Measurements from ENCODE around the gene PCNX2.

PCNX2 gene

GRCh38 chr1:233151861-233152260 is 143.7 kb downstream of the PCNX2 start:
- no peak overlapping the region for H3K4me3 ChIP-seq (ENCODE audit: control insufficient read depth in 1 of 7, extremely low read depth in 1 of 7, insufficient read depth in 4 of 7, low read depth in 2 of 7, low read length in 6 of 7)
- H3K4me1 ChIP-seq (ENCODE audit: control extremely low read depth in 1 of 4, control insufficient read depth in 4 of 4, insufficient read depth in 4 of 4, low read length in 3 of 4) = no peaks in the 10 kb centered on the region
- H3K27me3 ChIP-seq (replicated peaks in 2 of 5; ENCODE audit: control insufficient read depth in 4 of 5, insufficient read depth in 5 of 5, low read length in 4 of 5) = no peaks in the 10 kb centered on the region
- POLR2A ChIA-PET = no interaction called here
- H3K9me3 ChIP-seq (ENCODE audit: control extremely low read depth in 1 of 5, control insufficient read depth in 4 of 5, insufficient read depth in 2 of 5, low read depth in 1 of 5, low read length in 4 of 5) = no peaks in the 10 kb centered on the region
- CTCF ChIA-PET = interaction anchor here (0.6 kb wide), 1 partner anchor 146 kb away, joined by 3 read pairs; no protein-coding TSS in a partner anchor
- DNase-seq = no peak
- H3K36me3 ChIP-seq (ENCODE audit: control insufficient read depth in 4 of 4, insufficient read depth in 4 of 4, low read length in 3 of 4) = peaks cover 0 to 2% (median 1%) of the 10 kb centered on the region in 4 experiments
- 100% methylated on average over 3 of the region's 6 CpGs for WGBS (ENCODE audit: insufficient coverage)
- no peak overlapping the region for H3K27ac ChIP-seq (ENCODE audit: insufficient read depth in 1 of 2, low read depth in 1 of 2, low read length in 2 of 2, poor library complexity in 1 of 2, severe bottlenecking in 2 of 2)

- WGBS (ENCODE audit: insufficient coverage) = no CpG with 5 or more reads among the region's 2 CpGs
- POLR2A ChIA-PET = no interaction called here
- H3K27ac ChIP-seq (ENCODE audit: insufficient read depth in 1 of 2, low read depth in 1 of 2, low read length in 2 of 2, poor library complexity in 1 of 2, severe bottlenecking in 2 of 2) = no peak overlapping the region
- H3K36me3 ChIP-seq (ENCODE audit: control insufficient read depth in 4 of 4, insufficient read depth in 4 of 4, low read length in 3 of 4) = no peaks in the 10 kb centered on the region
- no peaks in the 10 kb centered on the region for H3K27me3 ChIP-seq (replicated peaks in 2 of 5; ENCODE audit: control insufficient read depth in 4 of 5, insufficient read depth in 5 of 5, low read length in 4 of 5)
- no peaks in the 10 kb centered on the region for H3K4me1 ChIP-seq (ENCODE audit: control extremely low read depth in 1 of 4, control insufficient read depth in 4 of 4, insufficient read depth in 4 of 4, low read length in 3 of 4)
- H3K9me3 ChIP-seq (ENCODE audit: control extremely low read depth in 1 of 5, control insufficient read depth in 4 of 5, insufficient read depth in 2 of 5, low read depth in 1 of 5, low read length in 4 of 5) = peaks cover 0 to 1% (median 0%) of the 10 kb centered on the region in 5 experiments
- H3K4me3 ChIP-seq (ENCODE audit: control insufficient read depth in 1 of 7, extremely low read depth in 1 of 7, insufficient read depth in 4 of 7, low read depth in 2 of 7, low read length in 6 of 7) = no peak overlapping the region
- CTCF ChIA-PET = no interaction called here
- DNase-seq = no peak
Measured at GRCh38 chr1:233144434-233144833, 151.1 kb downstream of the PCNX2 start.

GRCh38 chr1:233143241-233143640 is 152.3 kb downstream of the PCNX2 start:
- POLR2A ChIA-PET = no interaction called here

GRCh38 chr1:233140974-233141373 is 154.6 kb downstream of the PCNX2 start:
- no peak overlapping the region for H3K4me3 ChIP-seq (ENCODE audit: control insufficient read depth in 1 of 7, extremely low read depth in 1 of 7, insufficient read depth in 4 of 7, low read depth in 2 of 7, low read length in 6 of 7)
- H3K27ac ChIP-seq (ENCODE audit: insufficient read depth in 1 of 2, low read depth in 1 of 2, low read length in 2 of 2, poor library complexity in 1 of 2, severe bottlenecking in 2 of 2) = no peak overlapping the region
- H3K27me3 ChIP-seq (replicated peaks in 2 of 5; ENCODE audit: control insufficient read depth in 4 of 5, insufficient read depth in 5 of 5, low read length in 4 of 5) = no peaks in the 10 kb centered on the region
- H3K36me3 ChIP-seq (ENCODE audit: control insufficient read depth in 4 of 4, insufficient read depth in 4 of 4, low read length in 3 of 4) = peaks cover 0 to 2% (median 0%) of the 10 kb centered on the region in 4 experiments
- POLR2A ChIA-PET = no interaction called here
- DNase-seq = no peak
- peaks cover 0 to 1% (median 0%) of the 10 kb centered on the region in 5 experiments for H3K9me3 ChIP-seq (ENCODE audit: control extremely low read depth in 1 of 5, control insufficient read depth in 4 of 5, insufficient read depth in 2 of 5, low read depth in 1 of 5, low read length in 4 of 5)
- CTCF ChIA-PET = interaction anchor here (1.0 kb wide), 1 partner anchor 511 kb away, joined by 3 read pairs; the partner anchor contains the start of gene SIPA1L2
- no peaks in the 10 kb centered on the region for H3K4me1 ChIP-seq (ENCODE audit: control extremely low read depth in 1 of 4, control insufficient read depth in 4 of 4, insufficient read depth in 4 of 4, low read length in 3 of 4)

More at GRCh38 chr1:233143241-233143640, 152.3 kb downstream of the PCNX2 start:
- no peaks in the 10 kb centered on the region for H3K4me1 ChIP-seq (ENCODE audit: control extremely low read depth in 1 of 4, control insufficient read depth in 4 of 4, insufficient read depth in 4 of 4, low read length in 3 of 4)
- H3K9me3 ChIP-seq (ENCODE audit: control extremely low read depth in 1 of 5, control insufficient read depth in 4 of 5, insufficient read depth in 2 of 5, low read depth in 1 of 5, low read length in 4 of 5) = peaks cover 0 to 1% (median 0%) of the 10 kb centered on the region in 5 experiments
- peaks cover 0 to 2% (median 0%) of the 10 kb centered on the region in 4 experiments for H3K36me3 ChIP-seq (ENCODE audit: control insufficient read depth in 4 of 4, insufficient read depth in 4 of 4, low read length in 3 of 4)
- no peak overlapping the region for H3K27ac ChIP-seq (ENCODE audit: insufficient read depth in 1 of 2, low read depth in 1 of 2, low read length in 2 of 2, poor library complexity in 1 of 2, severe bottlenecking in 2 of 2)
- CTCF ChIA-PET = interaction anchor here (1.4 kb wide), 1 partner anchor 12 kb away, joined by 3 read pairs; no protein-coding TSS in a partner anchor
- no peak for DNase-seq
- H3K4me3 ChIP-seq (ENCODE audit: control insufficient read depth in 1 of 7, extremely low read depth in 1 of 7, insufficient read depth in 4 of 7, low read depth in 2 of 7, low read length in 6 of 7) = no peak overlapping the region
- 96% methylated on average over 4 of the region's 4 CpGs for WGBS (ENCODE audit: insufficient coverage)
- H3K27me3 ChIP-seq (replicated peaks in 2 of 5; ENCODE audit: control insufficient read depth in 4 of 5, insufficient read depth in 5 of 5, low read length in 4 of 5) = no peaks in the 10 kb centered on the region

GRCh38 chr1:233140499-233140898 is 155.0 kb downstream of the PCNX2 start:
- 95% methylated on average over 4 of the region's 5 CpGs for WGBS (ENCODE audit: insufficient coverage)
- H3K9me3 ChIP-seq (ENCODE audit: control extremely low read depth in 1 of 5, control insufficient read depth in 4 of 5, insufficient read depth in 2 of 5, low read depth in 1 of 5, low read length in 4 of 5) = peaks cover 0 to 1% (median 0%) of the 10 kb centered on the region in 5 experiments
- POLR2A ChIA-PET = no interaction called here
- H3K27me3 ChIP-seq (replicated peaks in 2 of 5; ENCODE audit: control insufficient read depth in 4 of 5, insufficient read depth in 5 of 5, low read length in 4 of 5) = no peaks in the 10 kb centered on the region
- no peaks in the 10 kb centered on the region for H3K4me1 ChIP-seq (ENCODE audit: control extremely low read depth in 1 of 4, control insufficient read depth in 4 of 4, insufficient read depth in 4 of 4, low read length in 3 of 4)
- H3K27ac ChIP-seq (ENCODE audit: insufficient read depth in 1 of 2, low read depth in 1 of 2, low read length in 2 of 2, poor library complexity in 1 of 2, severe bottlenecking in 2 of 2) = no peak overlapping the region
- no peak for DNase-seq
- H3K36me3 ChIP-seq (ENCODE audit: control insufficient read depth in 4 of 4, insufficient read depth in 4 of 4, low read length in 3 of 4) = peaks cover 0 to 2% (median 0%) of the 10 kb centered on the region in 4 experiments
- H3K4me3 ChIP-seq (ENCODE audit: control insufficient read depth in 1 of 7, extremely low read depth in 1 of 7, insufficient read depth in 4 of 7, low read depth in 2 of 7, low read length in 6 of 7) = no peak overlapping the region
- CTCF ChIA-PET = interaction anchor here (1.0 kb wide), 1 partner anchor 511 kb away, joined by 3 read pairs; the partner anchor contains the start of gene SIPA1L2

- no peak overlapping the region for H3K4me3 ChIP-seq (ENCODE audit: control insufficient read depth in 1 of 7, extremely low read depth in 1 of 7, insufficient read depth in 4 of 7, low read depth in 2 of 7, low read length in 6 of 7)
- CTCF ChIA-PET = no interaction called here
- no peaks in the 10 kb centered on the region for H3K4me1 ChIP-seq (ENCODE audit: control extremely low read depth in 1 of 4, control insufficient read depth in 4 of 4, insufficient read depth in 4 of 4, low read length in 3 of 4)
- H3K36me3 ChIP-seq (ENCODE audit: control insufficient read depth in 4 of 4, insufficient read depth in 4 of 4, low read length in 3 of 4) = peaks cover 0 to 2% (median 0%) of the 10 kb centered on the region in 4 experiments
- no peaks in the 10 kb centered on the region for H3K27me3 ChIP-seq (replicated peaks in 2 of 5; ENCODE audit: control insufficient read depth in 4 of 5, insufficient read depth in 5 of 5, low read length in 4 of 5)
- H3K9me3 ChIP-seq (ENCODE audit: control extremely low read depth in 1 of 5, control insufficient read depth in 4 of 5, insufficient read depth in 2 of 5, low read depth in 1 of 5, low read length in 4 of 5) = no peaks in the 10 kb centered on the region
- 100% methylated on average over 1 of the region's 4 CpGs for WGBS (ENCODE audit: insufficient coverage)
- POLR2A ChIA-PET = no interaction called here
- no peak overlapping the region for H3K27ac ChIP-seq (ENCODE audit: insufficient read depth in 1 of 2, low read depth in 1 of 2, low read length in 2 of 2, poor library complexity in 1 of 2, severe bottlenecking in 2 of 2)
- DNase-seq = no peak
Measured at GRCh38 chr1:233138788-233139585, 156.5 kb downstream of the PCNX2 start.

GRCh38 chr1:233135833-233136232 is 159.7 kb downstream of the PCNX2 start:
- H3K4me3 ChIP-seq (ENCODE audit: control insufficient read depth in 1 of 7, extremely low read depth in 1 of 7, insufficient read depth in 4 of 7, low read depth in 2 of 7, low read length in 6 of 7) = no peak overlapping the region
- no peak overlapping the region for H3K27ac ChIP-seq (ENCODE audit: insufficient read depth in 1 of 2, low read depth in 1 of 2, low read length in 2 of 2, poor library complexity in 1 of 2, severe bottlenecking in 2 of 2)
- H3K36me3 ChIP-seq (ENCODE audit: control insufficient read depth in 4 of 4, insufficient read depth in 4 of 4, low read length in 3 of 4) = peaks cover 0 to 2% (median 0%) of the 10 kb centered on the region in 4 experiments
- no peak for DNase-seq
- no peaks in the 10 kb centered on the region for H3K9me3 ChIP-seq (ENCODE audit: control extremely low read depth in 1 of 5, control insufficient read depth in 4 of 5, insufficient read depth in 2 of 5, low read depth in 1 of 5, low read length in 4 of 5)
- POLR2A ChIA-PET = no interaction called here
- H3K4me1 ChIP-seq (ENCODE audit: control extremely low read depth in 1 of 4, control insufficient read depth in 4 of 4, insufficient read depth in 4 of 4, low read length in 3 of 4) = no peaks in the 10 kb centered on the region
- CTCF ChIA-PET = no interaction called here
- no peaks in the 10 kb centered on the region for H3K27me3 ChIP-seq (replicated peaks in 2 of 5; ENCODE audit: control insufficient read depth in 4 of 5, insufficient read depth in 5 of 5, low read length in 4 of 5)

All from common myeloid progenitor, CD34-positive (primary cell).